IPS-18a (cell line): Measurements from ENCODE around the gene WNT5B.

Experiments used
- H3K27ac ChIP-seq: one replicate; pipeline ENCODE4 v1.5.1; 2013; ENCODE audit warnings: low read length
- H3K27me3 ChIP-seq: one replicate; pipeline ENCODE4 v1.6.1; 2013; ENCODE audit warnings: mild to moderate bottlenecking, low read length; ENCODE audit not compliant: control insufficient read depth, insufficient read depth
- H3K36me3 ChIP-seq: one replicate; pipeline ENCODE4 v1.6.1; 2013; ENCODE audit warnings: low read depth, low read length; ENCODE audit not compliant: control insufficient read depth
- H3K4me1 ChIP-seq: one replicate; pipeline ENCODE4 v1.6.1; 2013; ENCODE audit warnings: low read depth, low read length; ENCODE audit not compliant: control insufficient read depth
- H3K4me3 ChIP-seq: one replicate; pipeline ENCODE4 v1.5.1; 2013; ENCODE audit warnings: low read length
- H3K9ac ChIP-seq: one replicate; pipeline ENCODE4 v1.6.1; 2013; ENCODE audit warnings: mild to moderate bottlenecking, low read length, moderate library complexity
- H3K9me3 ChIP-seq: one replicate; pipeline ENCODE4 v1.6.1; 2013; ENCODE audit warnings: low read depth, low read length; ENCODE audit not compliant: control insufficient read depth

Gene WNT5B

GRCh38 chr12:1616233-1617066, 12.6 kb upstream of the WNT5B start:
- no peak overlapping the region for H3K4me3 ChIP-seq
- no peaks in the 10 kb centered on the region for H3K36me3 ChIP-seq
- no peaks in the 10 kb centered on the region for H3K27me3 ChIP-seq
- H3K4me1 ChIP-seq, result no peaks in the 10 kb centered on the region
- no peak overlapping the region for H3K27ac ChIP-seq
- H3K9ac ChIP-seq, result no peak overlapping the region
- H3K9me3 ChIP-seq, result no peaks in the 10 kb centered on the region

- no peaks in the 10 kb centered on the region for H3K4me1 ChIP-seq
These were observed 10.5 kb upstream of the WNT5B start for GRCh38 chr12:1618489-1618888.

GRCh38 chr12:1619159-1619558, 9.9 kb upstream of the WNT5B start:
- no peak overlapping the region for H3K4me3 ChIP-seq
- H3K27me3 ChIP-seq, result no peaks in the 10 kb centered on the region
- no peaks in the 10 kb centered on the region for H3K4me1 ChIP-seq
- no peak overlapping the region for H3K27ac ChIP-seq
- no peaks in the 10 kb centered on the region for H3K9me3 ChIP-seq
- H3K36me3 ChIP-seq, result no peaks in the 10 kb centered on the region
- no peak overlapping the region for H3K9ac ChIP-seq

More at GRCh38 chr12:1618489-1618888, 10.5 kb upstream of the WNT5B start:
- no peaks in the 10 kb centered on the region for H3K36me3 ChIP-seq
- H3K27ac ChIP-seq, result no peak overlapping the region
- H3K4me3 ChIP-seq, result no peak overlapping the region
- no peak overlapping the region for H3K9ac ChIP-seq
- H3K27me3 ChIP-seq, result no peaks in the 10 kb centered on the region
- H3K9me3 ChIP-seq, result no peaks in the 10 kb centered on the region

- Histone ChIP-seq H3K9ac (no peak overlapping the region), H3K27me3 (no peaks in the 10 kb centered on the region), H3K9me3 (no peaks in the 10 kb centered on the region), H3K36me3 (no peaks in the 10 kb centered on the region), H3K4me1 (no peaks in the 10 kb centered on the region), H3K4me3 (no peak overlapping the region), H3K27ac (no peak overlapping the region)
These were observed 9.4 kb upstream of the WNT5B start for GRCh38 chr12:1619587-1619986.

- no peak overlapping the region for H3K27ac ChIP-seq
- H3K36me3 ChIP-seq, result no peaks in the 10 kb centered on the region
- H3K4me1 ChIP-seq, result no peaks in the 10 kb centered on the region
- H3K27me3 ChIP-seq, result no peaks in the 10 kb centered on the region
- H3K9ac ChIP-seq, result no peak overlapping the region
- no peaks in the 10 kb centered on the region for H3K9me3 ChIP-seq
- H3K4me3 ChIP-seq, result no peak overlapping the region
These were observed 8.9 kb upstream of the WNT5B start for GRCh38 chr12:1620092-1620491.

- no peaks in the 10 kb centered on the region for H3K36me3 ChIP-seq
- peaks cover 6% of the 10 kb centered on the region for H3K27me3 ChIP-seq
- no peak overlapping the region for H3K9ac ChIP-seq
- H3K4me1 ChIP-seq, result no peaks in the 10 kb centered on the region
- H3K4me3 ChIP-seq, result no peak overlapping the region
- no peaks in the 10 kb centered on the region for H3K9me3 ChIP-seq
- H3K27ac ChIP-seq, result no peak overlapping the region
These were observed 6.6 kb upstream of the WNT5B start for GRCh38 chr12:1622406-1622805.

GRCh38 chr12:1629338-1630132, 504 bp downstream of the WNT5B start:
- Histone ChIP-seq H3K36me3 (no peaks in the 10 kb centered on the region), H3K27me3 (peaks cover 78% of the 10 kb centered on the region), H3K4me1 (peaks cover 15% of the 10 kb centered on the region), H3K4me3 (peak overlapping the region; percentile 56), H3K27ac (no peak overlapping the region), H3K9me3 (no peaks in the 10 kb centered on the region), H3K9ac (no peak overlapping the region)

- Histone ChIP-seq H3K27me3 (peaks cover 85% of the 10 kb centered on the region), H3K4me3 (peak overlapping the region; percentile 56), H3K36me3 (no peaks in the 10 kb centered on the region), H3K9ac (no peak overlapping the region), H3K4me1 (peaks cover 15% of the 10 kb centered on the region), H3K27ac (no peak overlapping the region), H3K9me3 (no peaks in the 10 kb centered on the region)
These were observed 1.2 kb downstream of the WNT5B start for GRCh38 chr12:1630133-1630826.

GRCh38 chr12:1630827-1631591, 2.0 kb downstream of the WNT5B start:
- Histone ChIP-seq H3K4me1 (peaks cover 15% of the 10 kb centered on the region), H3K27ac (no peak overlapping the region), H3K36me3 (no peaks in the 10 kb centered on the region), H3K27me3 (peaks cover 89% of the 10 kb centered on the region), H3K9ac (no peak overlapping the region), H3K4me3 (peak overlapping the region; percentile 56), H3K9me3 (no peaks in the 10 kb centered on the region)

- H3K27me3 ChIP-seq, result peaks cover 80% of the 10 kb centered on the region
- no peaks in the 10 kb centered on the region for H3K36me3 ChIP-seq
- H3K9me3 ChIP-seq, result no peaks in the 10 kb centered on the region
- no peak overlapping the region for H3K9ac ChIP-seq
- peaks cover 15% of the 10 kb centered on the region for H3K4me1 ChIP-seq
- H3K4me3 ChIP-seq, result no peak overlapping the region
- H3K27ac ChIP-seq, result no peak overlapping the region
These were observed 3.7 kb downstream of the WNT5B start for GRCh38 chr12:1632702-1633101.

GRCh38 chr12:1633459-1633858, 4.4 kb downstream of the WNT5B start:
- Histone ChIP-seq H3K9ac (no peak overlapping the region), H3K4me3 (no peak overlapping the region), H3K4me1 (peaks cover 15% of the 10 kb centered on the region), H3K27me3 (peaks cover 72% of the 10 kb centered on the region), H3K36me3 (no peaks in the 10 kb centered on the region), H3K27ac (no peak overlapping the region), H3K9me3 (no peaks in the 10 kb centered on the region)
